ENCODE data around the gene OR6X1. TPM values are rescaled to one million over a fixed set of nuclear protein-coding genes. Genes with fewer than 3 reads are reported as not detected.

OR6X1 gene
- total and polyA plus RNA-seq, 9 of the 15 experiments (the other 6 are each of a cell fraction or from before 2014, with no cell fraction given), result not detected

DNA sequence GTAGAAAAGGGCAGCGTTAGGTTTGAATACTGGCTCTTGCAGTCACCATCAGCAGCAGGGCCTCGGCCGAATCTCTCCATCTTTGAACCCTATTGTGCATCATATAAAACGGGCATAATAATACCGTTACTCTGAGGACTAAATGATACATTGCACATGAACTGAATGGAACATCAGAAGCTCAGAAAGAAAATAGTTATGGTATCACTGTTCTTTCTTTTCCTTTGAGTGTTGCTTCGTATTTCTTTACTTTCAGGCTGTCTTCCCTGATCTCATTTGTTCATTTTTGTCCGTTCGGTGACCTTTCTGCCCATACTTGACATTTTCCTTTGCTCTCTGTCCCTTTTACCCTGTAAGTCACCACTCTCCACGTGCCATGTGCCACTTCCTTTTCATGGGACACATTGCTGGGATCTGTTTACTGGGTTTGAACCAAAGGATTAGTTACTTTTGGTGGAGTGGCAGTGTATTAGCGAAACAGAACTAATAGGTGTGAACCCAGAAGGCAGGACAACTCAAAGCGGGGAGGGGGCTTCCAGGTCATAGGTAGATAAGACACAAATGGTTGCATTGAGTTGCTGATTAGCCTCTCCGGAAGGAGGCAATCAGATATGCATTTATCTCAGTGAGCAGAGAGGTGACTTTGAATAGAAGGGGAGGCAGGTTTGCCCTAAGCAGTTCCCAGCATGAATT is 12.1 kb downstream of the OR6X1 start (continued):
- TF ChIP-seq MTA3 (IDR thresholded peaks at IDR 0.05; ENCODE audit: borderline replicate concordance), result peak; percentile 70
- TF ChIP-seq NFIC (IDR thresholded peaks at IDR 0.05), result peak; percentile 66
- TF ChIP-seq TBP (optimal IDR thresholded peaks at IDR 0.05; ENCODE audit: low read depth, low read length), result no peak
- peak in 1 of 2 experiments; percentile 74; a peak in 2 of 4 replicates for TF ChIP-seq TRIM24 (IDR thresholded peaks at IDR 0.05)
- TF ChIP-seq ZNF583 (CRISPR knock-in tag; IDR thresholded peaks at IDR 0.05), result 0 out of 2 replicates have a peak, but pooled peaks have one; percentile 33
- TF ChIP-seq ARNT (IDR thresholded peaks at IDR 0.05), result no peak
- TF ChIP-seq NBN (IDR thresholded peaks at IDR 0.05; ENCODE audit: low read depth), result 0 out of 2 replicates have a peak, but pooled peaks have one; percentile 1
- TF ChIP-seq CREM (IDR thresholded peaks at IDR 0.05; ENCODE audit: low read depth), result no peak
- no peak for TF ChIP-seq NELFE (IDR thresholded peaks at IDR 0.05; ENCODE audit: insufficient read depth, insufficient read length)
- TF ChIP-seq HMGXB4 (CRISPR knock-in tag; IDR thresholded peaks at IDR 0.05), result no peak
- TF ChIP-seq E2F3 (CRISPR knock-in tag; IDR thresholded peaks at IDR 0.05), result no peak
- TF ChIP-seq ZNF133 (CRISPR knock-in tag; IDR thresholded peaks at IDR 0.05), result no peak
- TF ChIP-seq ZFX (CRISPR knock-in tag; IDR thresholded peaks at IDR 0.05), result no peak
- TF ChIP-seq ZNF586 (CRISPR knock-in tag; conservative IDR thresholded peaks at IDR 0.05), result no peak
- peak; percentile 7; the same call in 1 of the 2 replicates for TF ChIP-seq FOSL1 (tag; conservative IDR thresholded peaks at IDR 0.05)
- no peak for TF ChIP-seq BRD9 (IDR thresholded peaks at IDR 0.05; ENCODE audit: low read depth, partially characterized antibody)
- 0 out of 2 replicates have a peak, but pooled peaks have one; percentile 56 for TF ChIP-seq RNF2 (IDR thresholded peaks at IDR 0.05)
- TF ChIP-seq ZEB2 (IDR thresholded peaks at IDR 0.05), result peak; percentile 96
- peak; percentile 62; the same call in 1 of the 2 replicates for TF ChIP-seq ZNF668 (CRISPR knock-in tag; IDR thresholded peaks at IDR 0.05)
- TF ChIP-seq, protein P1, sequence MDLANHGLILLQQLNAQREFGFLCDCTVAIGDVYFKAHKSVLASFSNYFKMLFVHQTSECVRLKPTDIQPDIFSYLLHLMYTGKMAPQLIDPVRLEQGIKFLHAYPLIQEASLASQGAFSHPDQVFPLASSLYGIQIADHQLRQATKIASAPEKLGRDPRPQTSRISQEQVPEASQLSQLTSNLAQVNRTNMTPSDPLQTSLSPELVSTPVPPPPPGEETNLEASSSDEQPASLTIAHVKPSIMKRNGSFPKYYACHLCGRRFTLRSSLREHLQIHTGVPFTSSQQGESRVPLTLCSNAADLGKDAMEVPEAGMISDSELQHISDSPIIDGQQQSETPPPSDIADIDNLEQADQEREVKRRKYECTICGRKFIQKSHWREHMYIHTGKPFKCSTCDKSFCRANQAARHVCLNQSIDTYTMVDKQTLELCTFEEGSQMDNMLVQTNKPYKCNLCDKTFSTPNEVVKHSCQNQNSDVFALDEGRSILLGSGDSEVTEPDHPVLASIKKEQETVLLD (IDR thresholded peaks at IDR 0.05), result peak; percentile 70; the same call in 1 of the 2 replicates
- TF ChIP-seq, protein P2, sequence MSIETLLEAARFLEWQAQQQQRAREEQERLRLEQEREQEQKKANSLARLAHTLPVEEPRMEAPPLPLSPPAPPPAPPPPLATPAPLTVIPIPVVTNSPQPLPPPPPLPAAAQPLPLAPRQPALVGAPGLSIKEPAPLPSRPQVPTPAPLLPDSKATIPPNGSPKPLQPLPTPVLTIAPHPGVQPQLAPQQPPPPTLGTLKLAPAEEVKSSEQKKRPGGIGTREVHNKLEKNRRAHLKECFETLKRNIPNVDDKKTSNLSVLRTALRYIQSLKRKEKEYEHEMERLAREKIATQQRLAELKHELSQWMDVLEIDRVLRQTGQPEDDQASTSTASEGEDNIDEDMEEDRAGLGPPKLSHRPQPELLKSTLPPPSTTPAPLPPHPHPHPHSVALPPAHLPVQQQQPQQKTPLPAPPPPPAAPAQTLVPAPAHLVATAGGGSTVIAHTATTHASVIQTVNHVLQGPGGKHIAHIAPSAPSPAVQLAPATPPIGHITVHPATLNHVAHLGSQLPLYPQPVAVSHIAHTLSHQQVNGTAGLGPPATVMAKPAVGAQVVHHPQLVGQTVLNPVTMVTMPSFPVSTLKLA (conservative IDR thresholded peaks at IDR 0.05), result peak; percentile 33 to 39; a peak in 3 of 4 replicates
- TF ChIP-seq, protein P3, sequence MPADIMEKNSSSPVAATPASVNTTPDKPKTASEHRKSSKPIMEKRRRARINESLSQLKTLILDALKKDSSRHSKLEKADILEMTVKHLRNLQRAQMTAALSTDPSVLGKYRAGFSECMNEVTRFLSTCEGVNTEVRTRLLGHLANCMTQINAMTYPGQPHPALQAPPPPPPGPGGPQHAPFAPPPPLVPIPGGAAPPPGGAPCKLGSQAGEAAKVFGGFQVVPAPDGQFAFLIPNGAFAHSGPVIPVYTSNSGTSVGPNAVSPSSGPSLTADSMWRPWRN (IDR thresholded peaks at IDR 0.05; ENCODE audit: low read depth), result 0 out of 2 replicates have a peak, but pooled peaks have one; percentile 41
- TF ChIP-seq CC2D1A (IDR thresholded peaks at IDR 0.05), result no peak
- no peak for TF ChIP-seq FOXJ3 (CRISPR knock-in tag; IDR thresholded peaks at IDR 0.05)
- TF ChIP-seq FOS (IDR thresholded peaks at IDR 0.05; ENCODE audit: extremely low read depth, insufficient read length), result no peak
- TF ChIP-seq SOX6 (IDR thresholded peaks at IDR 0.05), result peak; percentile 81
- no peak for TF ChIP-seq ZNF764 (CRISPR knock-in tag; IDR thresholded peaks at IDR 0.05; ENCODE audit: low read depth)

All from K562 (cell line).